IMR-90 (cell line): ENCODE data around the gene OR7C1.

ENCODE experiments used
- BHLHE40 ChIP-seq: fragments of 150-350 bp; IDR thresholded peaks from 2 replicates; pipeline ENCODE4 v1.6.1; 2016; ENCODE audit warnings: mild to moderate bottlenecking, low read depth, low read length
- CEBPB ChIP-seq: IDR thresholded peaks from 2 replicates; pipeline ENCODE4 v1.6.1; 2012; ENCODE audit warnings: low read depth, low read length, improper control_type of control experiment
- MAFK ChIP-seq: IDR thresholded peaks from 2 replicates; pipeline ENCODE4 v1.6.1; 2012; ENCODE audit warnings: low read depth, low read length, improper control_type of control experiment
- MAZ ChIP-seq: IDR thresholded peaks from 2 replicates; pipeline ENCODE4 v1.6.1; 2012; ENCODE audit warnings: low read depth, mild to moderate bottlenecking, low read length, improper control_type of control experiment, moderate library complexity, borderline replicate concordance
- POLR2A ChIP-seq: IDR thresholded peaks from 2 replicates; pipeline ENCODE4 v1.6.1; 2012; ENCODE audit warnings: mild to moderate bottlenecking, low read depth, low read length
- RAD21 ChIP-seq: IDR thresholded peaks from 2 replicates; pipeline ENCODE4 v1.6.1; 2012; ENCODE audit warnings: low read length, improper control_type of control experiment
- RCOR1 ChIP-seq: IDR thresholded peaks from 2 replicates; pipeline ENCODE4 v1.6.1; 2012; ENCODE audit warnings: mild to moderate bottlenecking, low read length, improper control_type of control experiment; ENCODE audit not compliant: insufficient replicate concordance
- RFX5 ChIP-seq: IDR thresholded peaks from 2 replicates; pipeline ENCODE4 v1.8.0; 2012; ENCODE audit warnings: low read depth, mild to moderate bottlenecking, low read length, moderate library complexity
- SMC3 ChIP-seq: fragments of 150-350 bp; IDR thresholded peaks from 2 replicates; pipeline ENCODE4 v1.6.1; 2016; ENCODE audit warnings: low read depth, mild to moderate bottlenecking, antibody characterized with exemption, low read length, moderate library complexity
- TF ChIP-seq, protein P1 (sequence below): conservative IDR thresholded peaks from 2 replicates; pipeline ENCODE4 v1.5.1; 2012; ENCODE audit warnings: mild to moderate bottlenecking, low read depth, low read length, improper control_type of control experiment
- TF ChIP-seq, protein P2 (sequence below): fragments of 150-350 bp; IDR thresholded peaks from 2 replicates; pipeline ENCODE4 v1.6.1; 2016; ENCODE audit warnings: low read depth, mild to moderate bottlenecking, low read length, moderate library complexity, borderline replicate concordance
- TF ChIP-seq, protein P3 (sequence below): fragments of 150-350 bp; IDR thresholded peaks from 2 replicates; pipeline ENCODE4 v1.6.1; 2017; ENCODE audit warnings: mild to moderate bottlenecking, antibody characterized with exemption, low read length, low read depth

DNA sequence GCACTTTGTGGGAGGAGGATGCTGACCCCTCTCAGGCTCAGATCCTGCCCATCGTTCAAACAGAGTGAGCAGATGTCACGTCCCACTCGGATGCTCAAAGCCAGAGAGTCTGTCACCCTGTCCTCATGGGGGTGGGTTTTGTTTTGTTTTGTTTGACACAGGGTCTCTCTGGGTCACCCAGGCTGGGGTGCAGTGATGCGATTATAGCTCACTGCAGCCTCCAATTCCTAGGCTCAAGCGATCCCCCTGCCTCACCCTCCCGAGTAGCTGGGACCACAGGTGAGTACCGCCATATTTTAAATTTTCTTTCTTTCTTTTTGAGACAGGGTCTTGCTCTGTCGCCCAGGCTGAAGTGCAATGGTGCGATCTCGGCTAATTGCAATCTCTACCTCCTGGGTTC, 60.6 kb downstream of the OR7C1 start:
- TF ChIP-seq, protein P1, sequence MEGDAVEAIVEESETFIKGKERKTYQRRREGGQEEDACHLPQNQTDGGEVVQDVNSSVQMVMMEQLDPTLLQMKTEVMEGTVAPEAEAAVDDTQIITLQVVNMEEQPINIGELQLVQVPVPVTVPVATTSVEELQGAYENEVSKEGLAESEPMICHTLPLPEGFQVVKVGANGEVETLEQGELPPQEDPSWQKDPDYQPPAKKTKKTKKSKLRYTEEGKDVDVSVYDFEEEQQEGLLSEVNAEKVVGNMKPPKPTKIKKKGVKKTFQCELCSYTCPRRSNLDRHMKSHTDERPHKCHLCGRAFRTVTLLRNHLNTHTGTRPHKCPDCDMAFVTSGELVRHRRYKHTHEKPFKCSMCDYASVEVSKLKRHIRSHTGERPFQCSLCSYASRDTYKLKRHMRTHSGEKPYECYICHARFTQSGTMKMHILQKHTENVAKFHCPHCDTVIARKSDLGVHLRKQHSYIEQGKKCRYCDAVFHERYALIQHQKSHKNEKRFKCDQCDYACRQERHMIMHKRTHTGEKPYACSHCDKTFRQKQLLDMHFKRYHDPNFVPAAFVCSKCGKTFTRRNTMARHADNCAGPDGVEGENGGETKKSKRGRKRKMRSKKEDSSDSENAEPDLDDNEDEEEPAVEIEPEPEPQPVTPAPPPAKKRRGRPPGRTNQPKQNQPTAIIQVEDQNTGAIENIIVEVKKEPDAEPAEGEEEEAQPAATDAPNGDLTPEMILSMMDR = no peak
- TF ChIP-seq POLR2A = no peak
- TF ChIP-seq RCOR1 = no peak
- TF ChIP-seq, protein P2, sequence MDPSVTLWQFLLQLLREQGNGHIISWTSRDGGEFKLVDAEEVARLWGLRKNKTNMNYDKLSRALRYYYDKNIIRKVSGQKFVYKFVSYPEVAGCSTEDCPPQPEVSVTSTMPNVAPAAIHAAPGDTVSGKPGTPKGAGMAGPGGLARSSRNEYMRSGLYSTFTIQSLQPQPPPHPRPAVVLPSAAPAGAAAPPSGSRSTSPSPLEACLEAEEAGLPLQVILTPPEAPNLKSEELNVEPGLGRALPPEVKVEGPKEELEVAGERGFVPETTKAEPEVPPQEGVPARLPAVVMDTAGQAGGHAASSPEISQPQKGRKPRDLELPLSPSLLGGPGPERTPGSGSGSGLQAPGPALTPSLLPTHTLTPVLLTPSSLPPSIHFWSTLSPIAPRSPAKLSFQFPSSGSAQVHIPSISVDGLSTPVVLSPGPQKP = no peak
- TF ChIP-seq, protein P3, sequence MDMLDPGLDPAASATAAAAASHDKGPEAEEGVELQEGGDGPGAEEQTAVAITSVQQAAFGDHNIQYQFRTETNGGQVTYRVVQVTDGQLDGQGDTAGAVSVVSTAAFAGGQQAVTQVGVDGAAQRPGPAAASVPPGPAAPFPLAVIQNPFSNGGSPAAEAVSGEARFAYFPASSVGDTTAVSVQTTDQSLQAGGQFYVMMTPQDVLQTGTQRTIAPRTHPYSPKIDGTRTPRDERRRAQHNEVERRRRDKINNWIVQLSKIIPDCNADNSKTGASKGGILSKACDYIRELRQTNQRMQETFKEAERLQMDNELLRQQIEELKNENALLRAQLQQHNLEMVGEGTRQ = no peak
- TF ChIP-seq BHLHE40 = no peak
- no peak for TF ChIP-seq SMC3
- TF ChIP-seq MAZ = no peak
- no peak for TF ChIP-seq MAFK
- TF ChIP-seq RAD21 = no peak
- no peak for TF ChIP-seq RFX5
- TF ChIP-seq CEBPB = no peak
